Type B pancreatic cell (in vitro differentiated cells): ENCODE measurements around the gene ERCC8. TPM values are rescaled to one million over a fixed set of nuclear protein-coding genes. Genes with fewer than 3 reads are reported as not detected.
A peak's percentile ranks its signal among the peaks of the same experiment; 100 is the strongest.
"Not testable (repeated sequence)": the region's sequence is repeated elsewhere in the genome, so short reads cannot be mapped to it uniquely, and the experiment has no call there.

Source experiments
- DNase-seq: peaks from one replicate; pipeline ENCODE4 v3.0.0; 2021; ENCODE audit warnings: mixed read lengths; ENCODE audit not compliant: unreplicated experiment; ENCODE audit errors: extremely low spot score
- H3K27ac Mint-ChIP-seq: 2 replicates; pipeline ENCODE4 v1.8.0; 2021; ENCODE audit warnings: mild to moderate bottlenecking, mixed read lengths
- H3K27me3 Mint-ChIP-seq: 2 replicates; pipeline ENCODE4 v1.8.0; 2021; ENCODE audit warnings: mixed read lengths
- H3K36me3 Mint-ChIP-seq: 2 replicates; pipeline ENCODE4 v1.8.0; 2021; ENCODE audit warnings: mixed read lengths
- H3K4me1 Mint-ChIP-seq: one replicate; pipeline ENCODE4 v1.8.0; 2021; ENCODE audit warnings: mixed read lengths; ENCODE audit not compliant: unreplicated experiment
- H3K4me3 Mint-ChIP-seq: 2 replicates; pipeline ENCODE4 v1.8.0; 2021; ENCODE audit warnings: mild to moderate bottlenecking, mixed read lengths
- H3K9me3 Mint-ChIP-seq: 2 replicates; pipeline ENCODE4 v1.8.0; 2021; ENCODE audit warnings: mixed read lengths
- long read RNA-seq: library from polyadenylated mRNA; unstranded; transcript quantifications from one replicate; pipeline ENCODE4 v2.0.0, GENCODE V29; 2020
- total RNA-seq: library from RNA; stranded (reverse); gene quantifications from 2 replicates; pipeline ENCODE4 v1.2.1, GENCODE V29; 2021; ENCODE audit warnings: low replicate concordance
- TF ChIP-seq, protein P1 (sequence below): fragments of 200-600 bp; sonication (generic); conservative IDR thresholded peaks from 2 replicates; pipeline ENCODE4 v1.5.0; 2021; ENCODE audit warnings: antibody characterized with exemption, mild to moderate bottlenecking

Gene ERCC8, protein sequence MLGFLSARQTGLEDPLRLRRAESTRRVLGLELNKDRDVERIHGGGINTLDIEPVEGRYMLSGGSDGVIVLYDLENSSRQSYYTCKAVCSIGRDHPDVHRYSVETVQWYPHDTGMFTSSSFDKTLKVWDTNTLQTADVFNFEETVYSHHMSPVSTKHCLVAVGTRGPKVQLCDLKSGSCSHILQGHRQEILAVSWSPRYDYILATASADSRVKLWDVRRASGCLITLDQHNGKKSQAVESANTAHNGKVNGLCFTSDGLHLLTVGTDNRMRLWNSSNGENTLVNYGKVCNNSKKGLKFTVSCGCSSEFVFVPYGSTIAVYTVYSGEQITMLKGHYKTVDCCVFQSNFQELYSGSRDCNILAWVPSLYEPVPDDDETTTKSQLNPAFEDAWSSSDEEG
- total RNA-seq = 8.2 and 15.4 TPM in 2 replicates
- long read RNA-seq, transcript ERCC8-201 (12 exons, 2,017 nt) = major isoform, 21 of 46 reads
- long read RNA-seq, partial matches to known transcripts = 10 of 46 reads
- long read RNA-seq, other reads (novel, unspliced or antisense) = 15 of 46 reads

DNA sequence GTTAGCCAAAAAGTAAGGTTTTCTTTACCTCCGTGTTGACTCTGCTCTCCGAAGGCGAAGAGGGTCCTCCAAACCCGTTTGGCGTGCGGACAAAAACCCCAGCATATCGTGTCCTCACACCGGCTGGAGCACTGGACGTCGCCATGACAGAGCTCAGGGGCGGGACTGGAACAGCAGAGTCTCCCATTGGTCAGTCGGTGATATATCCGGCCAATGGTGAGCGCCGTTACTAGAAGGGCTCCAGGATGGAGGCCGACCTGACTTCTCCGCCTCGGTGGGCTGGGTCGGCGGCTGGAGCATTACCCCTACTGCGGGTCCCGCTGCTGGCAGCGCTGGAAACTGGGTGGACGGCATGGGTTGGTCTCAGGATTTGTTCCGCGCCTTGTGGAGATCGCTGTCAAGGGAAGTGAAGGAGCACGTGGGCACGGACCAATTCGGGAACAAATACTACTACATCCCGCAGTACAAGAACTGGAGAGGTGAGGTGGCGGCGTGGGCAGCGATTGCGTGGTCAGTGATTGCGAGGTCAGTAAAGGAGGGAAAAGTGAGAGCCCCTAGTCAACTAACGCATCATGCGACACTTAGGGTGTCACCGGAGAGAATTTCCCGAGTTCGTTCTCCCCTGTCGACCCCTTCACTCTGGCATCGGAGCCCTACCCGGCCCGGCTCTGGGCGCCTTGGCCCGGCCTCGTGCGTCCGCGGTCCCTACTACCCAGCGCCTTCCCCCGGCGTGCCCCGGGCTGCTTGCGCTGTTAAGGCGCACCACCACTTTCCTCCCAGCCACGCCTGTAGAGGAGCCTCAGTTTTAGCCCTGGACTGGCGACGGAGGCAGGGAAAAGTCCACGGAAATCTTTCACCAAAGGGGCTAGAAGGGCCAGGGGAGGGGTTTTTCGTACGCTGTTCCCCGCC, at the start of gene ERCC8, which contains the start of gene NDUFAF2:
Gene ERCC8, minus strand, starts transcription at position 167 of the 909 bp plus-strand sequence. Its CDS starts 62 bp downstream, at position 105.
Gene NDUFAF2, plus strand, starts transcription at position 302 of the 909 bp plus-strand sequence. Its CDS starts 51 bp downstream, at position 353.
- Mint-ChIP-seq H3K4me3 (no peak within 1 kb of the TSS), H3K4me1 (peaks cover 13% of the 10 kb centered on the region), H3K36me3 (peaks cover 16% of the 10 kb centered on the region), H3K27ac (peak within 1 kb of the TSS; percentile 86), H3K27me3 (no peaks in the 10 kb centered on the region), H3K9me3 (peaks cover 5% of the 10 kb centered on the region)
- TF ChIP-seq, protein P1, sequence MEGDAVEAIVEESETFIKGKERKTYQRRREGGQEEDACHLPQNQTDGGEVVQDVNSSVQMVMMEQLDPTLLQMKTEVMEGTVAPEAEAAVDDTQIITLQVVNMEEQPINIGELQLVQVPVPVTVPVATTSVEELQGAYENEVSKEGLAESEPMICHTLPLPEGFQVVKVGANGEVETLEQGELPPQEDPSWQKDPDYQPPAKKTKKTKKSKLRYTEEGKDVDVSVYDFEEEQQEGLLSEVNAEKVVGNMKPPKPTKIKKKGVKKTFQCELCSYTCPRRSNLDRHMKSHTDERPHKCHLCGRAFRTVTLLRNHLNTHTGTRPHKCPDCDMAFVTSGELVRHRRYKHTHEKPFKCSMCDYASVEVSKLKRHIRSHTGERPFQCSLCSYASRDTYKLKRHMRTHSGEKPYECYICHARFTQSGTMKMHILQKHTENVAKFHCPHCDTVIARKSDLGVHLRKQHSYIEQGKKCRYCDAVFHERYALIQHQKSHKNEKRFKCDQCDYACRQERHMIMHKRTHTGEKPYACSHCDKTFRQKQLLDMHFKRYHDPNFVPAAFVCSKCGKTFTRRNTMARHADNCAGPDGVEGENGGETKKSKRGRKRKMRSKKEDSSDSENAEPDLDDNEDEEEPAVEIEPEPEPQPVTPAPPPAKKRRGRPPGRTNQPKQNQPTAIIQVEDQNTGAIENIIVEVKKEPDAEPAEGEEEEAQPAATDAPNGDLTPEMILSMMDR = no peak
- DNase-seq = peak; percentile 87

DNA sequence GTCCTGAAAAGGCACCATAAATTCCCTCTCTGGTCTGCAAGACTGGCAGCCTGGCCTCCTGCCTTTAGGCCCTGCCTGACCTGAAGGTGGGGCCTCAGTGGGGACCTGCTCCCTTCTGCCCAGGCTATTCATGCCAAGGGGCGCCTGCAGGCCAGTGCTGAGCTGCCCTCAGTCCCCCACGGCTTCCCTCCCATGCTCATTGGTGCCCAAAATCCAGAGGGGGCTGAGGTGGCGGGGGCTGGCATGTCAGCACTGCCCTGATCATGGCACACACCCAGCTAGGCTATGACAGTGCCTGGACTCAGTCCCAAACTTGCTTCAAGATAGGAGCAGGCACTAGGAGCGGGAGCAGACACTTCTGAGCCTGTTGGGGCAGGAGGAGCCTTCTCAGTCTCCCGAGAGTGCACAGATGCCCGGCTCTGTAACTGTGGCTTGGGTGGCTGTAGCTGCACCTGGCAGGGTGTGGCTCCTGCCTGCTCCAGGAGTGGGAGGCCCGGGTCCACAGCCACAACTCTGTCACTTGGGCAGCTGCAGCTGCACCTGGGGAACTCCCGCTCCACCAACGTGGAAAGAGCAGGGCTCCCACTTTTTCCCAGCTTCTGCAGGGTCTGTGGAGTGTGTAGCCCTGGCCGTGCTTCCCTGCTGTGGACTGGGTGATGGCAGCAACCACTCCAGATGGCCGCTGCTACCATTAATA, 49.2 kb upstream of the ERCC8 start:
- Mint-ChIP-seq H3K27ac (no peak overlapping the region), H3K36me3 (peaks cover 16% of the 10 kb centered on the region), H3K4me1 (no peaks in the 10 kb centered on the region), H3K27me3 (no peaks in the 10 kb centered on the region), H3K4me3 (no peak overlapping the region), H3K9me3 (no peaks in the 10 kb centered on the region)
- TF ChIP-seq, protein P1 = no peak
- DNase-seq = no peak

DNA sequence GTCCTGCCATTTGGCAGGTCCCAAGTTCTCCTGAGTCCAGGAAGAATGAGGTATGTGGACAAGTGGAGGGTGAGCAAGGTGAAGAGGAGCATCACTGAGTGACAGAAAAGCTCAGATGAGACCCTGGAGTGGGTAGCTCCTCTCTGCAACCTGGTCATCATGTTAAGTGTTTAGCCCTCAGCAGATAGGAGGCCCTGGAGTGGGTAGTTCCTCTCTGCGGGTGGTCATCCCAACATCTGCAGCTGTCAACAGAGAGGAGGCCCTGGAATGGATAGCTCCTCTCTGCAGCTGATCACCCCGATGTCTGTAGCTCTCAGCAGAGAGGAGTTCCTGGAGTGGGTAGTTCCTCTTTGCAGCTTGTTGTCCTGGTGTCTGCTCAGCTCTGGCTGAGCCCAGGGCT, 48.6 kb upstream of the ERCC8 start:
- no peaks in the 10 kb centered on the region for H3K27me3 Mint-ChIP-seq
- no peak for DNase-seq
- no peaks in the 10 kb centered on the region for H3K9me3 Mint-ChIP-seq
- TF ChIP-seq, protein P1 = no peak
- H3K27ac Mint-ChIP-seq = no peak overlapping the region
- H3K4me1 Mint-ChIP-seq = no peaks in the 10 kb centered on the region
- H3K4me3 Mint-ChIP-seq = no peak overlapping the region
- H3K36me3 Mint-ChIP-seq = peaks cover 16% of the 10 kb centered on the region

DNA sequence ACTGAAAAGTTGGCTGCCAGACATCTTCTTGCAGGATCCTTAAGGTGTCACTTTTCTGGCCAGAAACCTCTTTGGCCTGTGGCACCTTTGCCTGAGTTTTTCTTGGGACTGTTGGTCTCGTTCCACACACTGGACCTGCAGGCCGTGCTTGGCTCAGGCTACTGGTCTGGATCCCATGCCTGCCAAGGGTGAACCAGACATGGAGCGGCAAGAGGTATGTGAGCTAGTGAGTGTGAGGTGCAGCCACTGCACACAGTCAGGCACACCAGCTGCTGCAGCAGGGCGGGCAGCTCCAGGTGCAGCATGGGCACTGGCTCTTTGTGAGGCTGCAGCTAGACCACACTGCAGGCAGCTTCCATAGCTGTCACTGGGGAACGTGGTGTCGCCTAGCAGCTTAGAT, 48.0 kb upstream of the ERCC8 start:
- no peaks in the 10 kb centered on the region for H3K27me3 Mint-ChIP-seq
- H3K4me1 Mint-ChIP-seq = no peaks in the 10 kb centered on the region
- H3K36me3 Mint-ChIP-seq = peaks cover 16% of the 10 kb centered on the region
- H3K9me3 Mint-ChIP-seq = no peaks in the 10 kb centered on the region
- TF ChIP-seq, protein P1 = no peak
- no peak overlapping the region for H3K27ac Mint-ChIP-seq
- DNase-seq = no peak
- no peak overlapping the region for H3K4me3 Mint-ChIP-seq

DNA sequence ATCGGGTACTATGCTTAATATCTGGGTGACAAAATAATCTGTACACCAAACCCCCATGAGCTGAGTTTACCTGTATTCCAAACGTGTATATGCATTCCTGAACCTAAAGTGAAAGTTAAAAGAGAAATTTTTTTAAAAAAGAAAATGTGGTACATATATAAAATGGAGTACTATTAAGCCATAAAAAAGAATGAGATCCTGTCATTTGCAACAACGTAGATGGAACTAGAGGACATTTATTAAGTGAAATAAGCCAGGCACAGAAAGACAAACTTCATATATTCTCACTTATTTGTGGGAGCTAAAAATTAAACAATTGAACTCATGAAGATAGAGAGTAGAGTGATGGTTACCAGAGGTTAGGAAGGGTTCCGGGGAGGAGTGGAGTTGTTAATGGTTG, 44.9 kb upstream of the ERCC8 start:
- Mint-ChIP-seq H3K36me3 (peaks cover 12% of the 10 kb centered on the region), H3K27me3 (no peaks in the 10 kb centered on the region), H3K27ac (no peak overlapping the region), H3K9me3 (peaks cover 4% of the 10 kb centered on the region), H3K4me1 (no peaks in the 10 kb centered on the region), H3K4me3 (no peak overlapping the region)
- TF ChIP-seq, protein P1 = no peak
- no peak for DNase-seq

DNA sequence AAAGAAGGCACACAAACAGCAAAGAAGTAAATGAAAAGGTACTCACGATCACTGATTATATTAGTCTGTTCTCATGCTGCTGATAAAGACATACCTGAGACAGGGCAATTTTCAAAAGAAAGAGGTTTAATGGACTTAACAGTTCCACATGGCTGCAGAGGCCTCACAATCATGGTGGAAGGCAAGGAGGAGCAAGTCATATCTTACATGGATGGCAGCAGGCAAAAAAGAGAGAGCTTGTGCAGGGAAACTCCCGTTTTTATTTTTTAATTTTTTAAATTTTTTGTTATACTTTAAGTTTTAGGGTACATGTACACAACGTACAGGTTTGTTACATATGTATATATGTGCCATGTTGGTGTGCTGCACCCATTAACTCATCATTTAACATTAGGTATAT, 37.3 kb upstream of the ERCC8 start:
- not testable (repeated sequence) for H3K27ac Mint-ChIP-seq, H3K4me3 Mint-ChIP-seq, H3K4me1 Mint-ChIP-seq, DNase-seq, H3K27me3 Mint-ChIP-seq, H3K36me3 Mint-ChIP-seq
- peaks cover 12% of the 10 kb centered on the region for H3K9me3 Mint-ChIP-seq
